Fibroblast of pulmonary artery (primary cell): Measurements from ENCODE around the gene ST8SIA2.

Experiments
- DNase-seq: peaks from one replicate; pipeline ENCODE4 v3.0.0-alpha.2; 2010; ENCODE audit warnings: low read depth
- H3K4me3 ChIP-seq: replicated peaks from 2 replicates; pipeline ENCODE4 v1.5.1; 2011; ENCODE audit warnings: low read depth, mild to moderate bottlenecking, control low read depth, low read length, moderate library complexity
- CTCF ChIP-seq: IDR thresholded peaks from 2 replicates; pipeline ENCODE4 v1.5.1; 2011; ENCODE audit warnings: mild to moderate bottlenecking, control low read depth, low read length, inconsistent platforms; ENCODE audit errors: missing control alignments

The ST8SIA2 gene

GRCh38 chr15:92452143-92452542, 58.5 kb downstream of the ST8SIA2 start:
- DNase-seq: no peak
- TF ChIP-seq CTCF: no peak
- H3K4me3 ChIP-seq: no peak overlapping the region

- no peak for DNase-seq
- no peak overlapping the region for H3K4me3 ChIP-seq
- no peak for TF ChIP-seq CTCF
These were observed 59.9 kb downstream of the ST8SIA2 start for GRCh38 chr15:92453607-92454006.

GRCh38 chr15:92454555-92455105, 60.9 kb downstream of the ST8SIA2 start:
- H3K4me3 ChIP-seq: no peak overlapping the region
- TF ChIP-seq CTCF: no peak
- no peak for DNase-seq

GRCh38 chr15:92455271-92455670, 61.6 kb downstream of the ST8SIA2 start:
- no peak for TF ChIP-seq CTCF
- H3K4me3 ChIP-seq: no peak overlapping the region
- no peak for DNase-seq

GRCh38 chr15:92457471-92458041, 63.9 kb downstream of the ST8SIA2 start:
- TF ChIP-seq CTCF: no peak
- no peak for DNase-seq
- no peak overlapping the region for H3K4me3 ChIP-seq

- no peak for DNase-seq
- H3K4me3 ChIP-seq: no peak overlapping the region
- TF ChIP-seq CTCF: no peak
These were observed 66.3 kb downstream of the ST8SIA2 start for GRCh38 chr15:92460023-92460422.
